ENCODE results near the gene ADGRV1.

ADGRV1 gene

DNA sequence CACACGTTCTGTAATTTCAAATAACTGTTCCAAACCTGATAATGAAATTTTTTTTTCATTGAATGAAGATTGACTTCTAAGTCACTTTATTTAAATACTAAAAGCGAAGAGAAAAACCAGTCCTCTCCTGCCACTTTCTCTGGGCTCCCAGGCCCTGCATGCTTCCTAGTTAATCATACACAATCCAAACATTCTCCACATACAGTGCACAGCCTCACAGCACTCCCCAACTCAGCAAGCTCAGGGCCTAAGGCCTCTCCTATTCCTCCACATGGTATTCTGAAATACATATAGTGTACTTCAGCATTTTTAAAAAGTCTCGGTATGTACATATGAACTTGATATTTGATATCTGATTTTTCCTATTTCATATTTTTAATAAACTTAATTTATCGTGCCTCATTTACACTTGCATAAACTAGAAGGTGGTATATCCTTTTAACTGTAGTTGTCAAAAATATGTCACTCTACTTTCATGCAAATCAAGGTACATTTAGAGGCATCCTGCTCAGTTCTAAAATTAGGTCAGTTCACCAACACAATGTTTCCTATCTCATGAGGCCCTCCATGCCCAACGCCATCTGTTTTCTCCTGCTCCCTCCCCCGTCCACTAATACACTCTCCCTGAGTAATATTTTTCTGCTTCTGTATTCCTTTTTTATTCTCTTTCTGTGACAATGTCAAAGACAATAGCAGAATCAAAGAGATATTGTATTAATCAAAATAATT, 617.9 kb downstream of the ADGRV1 start:
- CTCF ChIA-PET = interaction anchor here (1.1 to 1.5 kb wide), 2 partner anchors 74 to 373 kb away, joined by 3 read pairs; no protein-coding TSS in a partner anchor

DNA sequence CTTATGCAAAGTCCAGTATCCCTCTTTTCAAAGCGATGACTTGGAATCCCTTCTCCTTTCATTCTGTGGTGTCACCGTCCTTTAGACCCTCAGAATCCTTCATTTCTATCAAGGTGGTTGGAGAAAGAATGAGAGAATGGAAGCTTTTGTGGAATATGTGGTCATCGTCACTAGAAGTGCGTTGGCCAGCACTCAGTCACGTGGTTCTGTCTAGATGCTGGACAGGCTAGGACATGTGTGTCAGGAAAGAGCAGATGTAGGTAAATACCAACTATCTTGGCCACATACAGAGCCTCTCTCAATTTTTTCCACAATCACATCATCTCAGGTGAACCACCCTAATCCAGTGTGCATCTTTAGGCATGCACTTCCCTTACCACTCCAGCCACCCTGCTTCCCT, 618.5 kb downstream of the ADGRV1 start:
- ChIA-PET POLR2A (no interaction called here), CTCF (interaction anchor here (0.8 to 1.5 kb wide), 3 partner anchors 75 to 374 kb away, joined by 3 to 4 read pairs (median 3); no protein-coding TSS in a partner anchor)
- TF ChIP-seq ZFP3 (tag by site-specific recombination; IDR thresholded peaks at IDR 0.05; ENCODE audit: low read depth) = no peak
- no peak for TF ChIP-seq GLIS1 (tag by site-specific recombination; IDR thresholded peaks at IDR 0.05)
- no peak for TF ChIP-seq ZNF169 (tag by site-specific recombination; IDR thresholded peaks at IDR 0.05)
- TF ChIP-seq, protein P1, sequence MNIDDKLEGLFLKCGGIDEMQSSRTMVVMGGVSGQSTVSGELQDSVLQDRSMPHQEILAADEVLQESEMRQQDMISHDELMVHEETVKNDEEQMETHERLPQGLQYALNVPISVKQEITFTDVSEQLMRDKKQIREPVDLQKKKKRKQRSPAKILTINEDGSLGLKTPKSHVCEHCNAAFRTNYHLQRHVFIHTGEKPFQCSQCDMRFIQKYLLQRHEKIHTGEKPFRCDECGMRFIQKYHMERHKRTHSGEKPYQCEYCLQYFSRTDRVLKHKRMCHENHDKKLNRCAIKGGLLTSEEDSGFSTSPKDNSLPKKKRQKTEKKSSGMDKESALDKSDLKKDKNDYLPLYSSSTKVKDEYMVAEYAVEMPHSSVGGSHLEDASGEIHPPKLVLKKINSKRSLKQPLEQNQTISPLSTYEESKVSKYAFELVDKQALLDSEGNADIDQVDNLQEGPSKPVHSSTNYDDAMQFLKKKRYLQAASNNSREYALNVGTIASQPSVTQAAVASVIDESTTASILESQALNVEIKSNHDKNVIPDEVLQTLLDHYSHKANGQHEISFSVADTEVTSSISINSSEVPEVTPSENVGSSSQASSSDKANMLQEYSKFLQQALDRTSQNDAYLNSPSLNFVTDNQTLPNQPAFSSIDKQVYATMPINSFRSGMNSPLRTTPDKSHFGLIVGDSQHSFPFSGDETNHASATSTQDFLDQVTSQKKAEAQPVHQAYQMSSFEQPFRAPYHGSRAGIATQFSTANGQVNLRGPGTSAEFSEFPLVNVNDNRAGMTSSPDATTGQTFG (tag by site-specific recombination; IDR thresholded peaks at IDR 0.05; ENCODE audit: borderline replicate concordance) = no peak
- no peak for TF ChIP-seq ZNF514 (tag by site-specific recombination; IDR thresholded peaks at IDR 0.05)
- no peak for TF ChIP-seq ZSCAN30 (tag by site-specific recombination; IDR thresholded peaks at IDR 0.05)
- no peak for TF ChIP-seq ZIC2 (tag by site-specific recombination; IDR thresholded peaks at IDR 0.05)
- TF ChIP-seq ZNF266 (tag by site-specific recombination; IDR thresholded peaks at IDR 0.05; ENCODE audit: low read depth) = no peak
- TF ChIP-seq RBAK (tag by site-specific recombination; IDR thresholded peaks at IDR 0.05) = no peak
- no peak for TF ChIP-seq ZNF626 (tag by site-specific recombination; IDR thresholded peaks at IDR 0.05)
- no peak for TF ChIP-seq ZNF394 (tag by site-specific recombination; IDR thresholded peaks at IDR 0.05; ENCODE audit: borderline replicate concordance)
- TF ChIP-seq PRDM1 (tag by site-specific recombination; IDR thresholded peaks at IDR 0.05) = no peak
- TF ChIP-seq ZNF610 (tag by site-specific recombination; IDR thresholded peaks at IDR 0.05; ENCODE audit: borderline replicate concordance) = no peak
- TF ChIP-seq, protein P2, sequence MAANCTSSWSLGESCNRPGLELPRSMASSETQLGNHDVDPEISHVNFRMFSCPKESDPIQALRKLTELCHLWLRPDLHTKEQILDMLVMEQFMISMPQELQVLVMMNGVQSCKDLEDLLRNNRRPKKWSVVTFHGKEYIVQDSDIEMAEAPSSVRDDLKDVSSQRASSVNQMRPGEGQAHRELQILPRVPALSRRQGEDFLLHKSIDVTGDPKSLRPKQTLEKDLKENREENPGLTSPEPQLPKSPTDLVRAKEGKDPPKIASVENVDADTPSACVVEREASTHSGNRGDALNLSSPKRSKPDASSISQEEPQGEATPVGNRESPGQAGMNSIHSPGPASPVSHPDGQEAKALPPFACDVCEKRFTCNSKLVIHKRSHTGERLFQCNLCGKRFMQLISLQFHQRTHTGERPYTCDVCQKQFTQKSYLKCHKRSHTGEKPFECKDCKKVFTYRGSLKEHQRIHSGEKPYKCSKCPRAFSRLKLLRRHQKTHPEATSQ (tag by site-specific recombination; IDR thresholded peaks at IDR 0.05) = no peak
- TF ChIP-seq SCRT1 (tag by site-specific recombination; IDR thresholded peaks at IDR 0.05; ENCODE audit: borderline replicate concordance) = no peak
- no peak for TF ChIP-seq ZNF426 (tag by site-specific recombination; IDR thresholded peaks at IDR 0.05)
- H3K36me3 ChIP-seq (ENCODE audit: control insufficient read depth in 2 of 2, insufficient read depth in 1 of 2, low read length in 2 of 2) = no peaks in the 10 kb centered on the region
- H3K4me3 ChIP-seq (ENCODE audit: low read depth, low read length) = no peak overlapping the region
- no peaks in the 10 kb centered on the region for H3K4me1 ChIP-seq (ENCODE audit: control insufficient read depth, insufficient read depth, low read length)
- no peaks in the 10 kb centered on the region for H3K9me3 ChIP-seq (ENCODE audit: control insufficient read depth, insufficient read depth, low read depth, low read length)
- no peak overlapping the region for H3K27ac ChIP-seq (ENCODE audit: extremely low read depth, low read depth, low read length)

More for the DNA sequence above, 617.9 kb downstream of the ADGRV1 start:
- Histone ChIP-seq H3K9me3 (ENCODE audit: control insufficient read depth, insufficient read depth, low read depth, low read length) (no peaks in the 10 kb centered on the region), H3K27ac (ENCODE audit: extremely low read depth, low read depth, low read length) (no peak overlapping the region), H3K4me3 (ENCODE audit: low read depth, low read length) (no peak overlapping the region), H3K36me3 (ENCODE audit: control insufficient read depth in 2 of 2, insufficient read depth in 1 of 2, low read length in 2 of 2) (no peaks in the 10 kb centered on the region), H3K4me1 (ENCODE audit: control insufficient read depth, insufficient read depth, low read length) (no peaks in the 10 kb centered on the region)
- POLR2A ChIA-PET = no interaction called here
- no peak for TF ChIP-seq ZNF776 (tag by site-specific recombination; IDR thresholded peaks at IDR 0.05; ENCODE audit: borderline replicate concordance)
- TF ChIP-seq, protein P3, sequence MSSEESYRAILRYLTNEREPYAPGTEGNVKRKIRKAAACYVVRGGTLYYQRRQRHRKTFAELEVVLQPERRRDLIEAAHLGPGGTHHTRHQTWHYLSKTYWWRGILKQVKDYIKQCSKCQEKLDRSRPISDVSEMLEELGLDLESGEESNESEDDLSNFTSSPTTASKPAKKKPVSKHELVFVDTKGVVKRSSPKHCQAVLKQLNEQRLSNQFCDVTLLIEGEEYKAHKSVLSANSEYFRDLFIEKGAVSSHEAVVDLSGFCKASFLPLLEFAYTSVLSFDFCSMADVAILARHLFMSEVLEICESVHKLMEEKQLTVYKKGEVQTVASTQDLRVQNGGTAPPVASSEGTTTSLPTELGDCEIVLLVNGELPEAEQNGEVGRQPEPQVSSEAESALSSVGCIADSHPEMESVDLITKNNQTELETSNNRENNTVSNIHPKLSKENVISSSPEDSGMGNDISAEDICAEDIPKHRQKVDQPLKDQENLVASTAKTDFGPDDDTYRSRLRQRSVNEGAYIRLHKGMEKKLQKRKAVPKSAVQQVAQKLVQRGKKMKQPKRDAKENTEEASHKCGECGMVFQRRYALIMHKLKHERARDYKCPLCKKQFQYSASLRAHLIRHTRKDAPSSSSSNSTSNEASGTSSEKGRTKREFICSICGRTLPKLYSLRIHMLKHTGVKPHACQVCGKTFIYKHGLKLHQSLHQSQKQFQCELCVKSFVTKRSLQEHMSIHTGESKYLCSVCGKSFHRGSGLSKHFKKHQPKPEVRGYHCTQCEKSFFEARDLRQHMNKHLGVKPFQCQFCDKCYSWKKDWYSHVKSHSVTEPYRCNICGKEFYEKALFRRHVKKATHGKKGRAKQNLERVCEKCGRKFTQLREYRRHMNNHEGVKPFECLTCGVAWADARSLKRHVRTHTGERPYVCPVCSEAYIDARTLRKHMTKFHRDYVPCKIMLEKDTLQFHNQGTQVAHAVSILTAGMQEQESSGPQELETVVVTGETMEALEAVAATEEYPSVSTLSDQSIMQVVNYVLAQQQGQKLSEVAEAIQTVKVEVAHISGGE (tag by site-specific recombination; conservative IDR thresholded peaks at IDR 0.05; ENCODE audit: low read depth) = no peak
